Uterus (tissue), 2 donors: ENCODE results near the gene KLHL17.

Experiments
- CTCF ChIP-seq, 4 experiments: fragments of 200-600 bp in 2 of 4; fragments of 450-650 bp in 2 of 4; sonication (generic) in 2 of 4; IDR thresholded peaks; one replicate each; pipeline ENCODE4 v1.5.1; 2016 to 2019; ENCODE audit warnings: antibody characterized with exemption in 4 of 4, mild to moderate bottlenecking in 2 of 4, moderate library complexity in 1 of 4
- POLR2A ChIP-seq, 2 donors: fragments of 450-650 bp; IDR thresholded peaks; one replicate each; pipeline ENCODE4 v1.6.1; 2016; ENCODE audit warnings: antibody characterized with exemption in 2 of 2, mild to moderate bottlenecking in 1 of 2, moderate library complexity in 1 of 2

GRCh38 chr1:927234-927633, 33.1 kb upstream of the KLHL17 start:
- no peak for TF ChIP-seq CTCF (IDR thresholded peaks at IDR 0.05)
- no peak for TF ChIP-seq POLR2A (IDR thresholded peaks at IDR 0.05)
